Measurements from ENCODE around the gene SLC5A2. TPM values are rescaled to one million over a fixed set of nuclear protein-coding genes. Genes with fewer than 3 reads are reported as not detected.
"Not testable (repeated sequence)": the region's sequence is repeated elsewhere in the genome, so short reads cannot be mapped to it uniquely, and the experiment has no call there.

The SLC5A2 gene
- polyA plus RNA-seq (2013, experiment 1 of 4): not detected
- not detected for polyA plus RNA-seq (2013, experiment 2 of 4)
- polyA plus RNA-seq (2013, experiment 3 of 4): not detected
- not detected for polyA plus RNA-seq (2013, experiment 4 of 4)

GRCh38 chr16:31483081-31483480 is at the start of gene SLC5A2:
TSS of gene SLC5A2 (plus strand) at chr16:31483123. CDS start at chr16:31483137, 14 bp downstream.
- Histone ChIP-seq H3K4me1 (ENCODE audit: control insufficient read depth, insufficient read depth, low read length) (peaks cover 5% of the 10 kb centered on the region), H3K4me3 (ENCODE audit: insufficient read depth, low read depth, low read length) (no peak within 1 kb of the TSS), H3K27me3 (ENCODE audit: control insufficient read depth, insufficient read depth, low read length, poor library complexity, severe bottlenecking) (peaks cover 65% of the 10 kb centered on the region), H3K27ac (ENCODE audit: insufficient read depth, low read depth, low read length, poor library complexity, severe bottlenecking) (no peak within 1 kb of the TSS), H3K36me3 (ENCODE audit: control insufficient read depth, insufficient read depth, low read length) (no peaks in the 10 kb centered on the region), H3K9me3 (ENCODE audit: control insufficient read depth, low read length) (no peaks in the 10 kb centered on the region)
- 90 to 92% methylated on average over 4 of the region's 4 CpGs for WGBS, 2 experiments

DNA sequence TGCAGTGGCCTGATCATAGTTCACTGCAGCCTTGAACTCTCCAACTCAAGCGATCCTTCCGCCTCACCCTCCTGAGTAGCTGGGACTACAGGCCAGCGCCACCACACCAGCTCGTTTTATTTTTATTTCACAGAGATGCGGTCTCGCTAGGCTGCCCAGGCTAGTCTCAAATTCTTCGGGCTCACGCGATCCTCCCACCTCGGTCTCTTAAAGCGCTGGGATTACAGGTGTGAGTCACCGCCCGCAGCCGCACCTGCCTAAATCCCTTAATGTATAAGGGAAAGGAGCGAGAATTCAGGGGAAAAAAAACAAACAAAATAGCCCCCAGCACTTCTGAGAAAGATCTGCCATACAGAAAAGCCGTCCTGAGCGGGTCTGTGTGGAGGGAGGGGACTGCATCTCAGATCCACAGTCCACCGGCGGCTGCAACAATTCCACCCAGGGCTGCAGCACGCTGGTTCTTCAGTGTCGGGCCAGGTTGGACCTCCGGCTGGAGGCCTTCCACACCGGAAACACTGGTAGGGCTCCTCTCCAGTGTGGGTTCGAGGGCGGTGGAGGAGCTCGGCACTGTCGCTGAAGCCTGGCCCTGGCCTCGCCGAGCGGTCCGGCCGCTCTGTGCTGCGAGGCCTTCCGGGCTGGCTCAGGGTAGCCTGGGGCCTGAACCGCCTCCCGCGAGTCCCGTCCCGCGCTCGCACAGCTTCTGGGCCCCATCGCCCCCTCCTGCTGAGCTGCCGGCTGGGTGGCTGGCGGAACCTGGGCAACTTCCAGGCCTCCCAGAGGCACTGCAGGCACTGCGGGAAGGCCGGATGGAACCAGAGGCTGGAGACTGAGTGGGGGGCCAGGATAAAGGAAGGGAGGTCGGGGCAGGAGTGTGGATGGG is 47.3 kb upstream of the SLC5A2 start:
- Histone ChIP-seq H3K9me3 (ENCODE audit: control insufficient read depth, low read length) (no peaks in the 10 kb centered on the region), H3K36me3 (ENCODE audit: control insufficient read depth, insufficient read depth, low read length) (no peaks in the 10 kb centered on the region), H3K27me3 (ENCODE audit: control insufficient read depth, insufficient read depth, low read length, poor library complexity, severe bottlenecking) (no peaks in the 10 kb centered on the region), H3K4me1 (ENCODE audit: control insufficient read depth, insufficient read depth, low read length) (no peaks in the 10 kb centered on the region), H3K27ac (ENCODE audit: insufficient read depth, low read depth, low read length, poor library complexity, severe bottlenecking) (no peak overlapping the region), H3K4me3 (ENCODE audit: insufficient read depth, low read depth, low read length) (no peak overlapping the region)
- 93 to 94% methylated on average over 47 of the region's 47 CpGs for WGBS, 2 experiments

GRCh38 chr16:31436221-31437045 is 46.5 kb upstream of the SLC5A2 start:
- Histone ChIP-seq H3K27ac (ENCODE audit: insufficient read depth, low read depth, low read length, poor library complexity, severe bottlenecking) (no peak overlapping the region), H3K9me3 (ENCODE audit: control insufficient read depth, low read length) (no peaks in the 10 kb centered on the region), H3K4me1 (ENCODE audit: control insufficient read depth, insufficient read depth, low read length) (no peaks in the 10 kb centered on the region), H3K27me3 (ENCODE audit: control insufficient read depth, insufficient read depth, low read length, poor library complexity, severe bottlenecking) (no peaks in the 10 kb centered on the region), H3K36me3 (ENCODE audit: control insufficient read depth, insufficient read depth, low read length) (no peaks in the 10 kb centered on the region), H3K4me3 (ENCODE audit: insufficient read depth, low read depth, low read length) (no peak overlapping the region)
- WGBS, 2 experiments: 94% methylated on average over 44 of the region's 44 CpGs

DNA sequence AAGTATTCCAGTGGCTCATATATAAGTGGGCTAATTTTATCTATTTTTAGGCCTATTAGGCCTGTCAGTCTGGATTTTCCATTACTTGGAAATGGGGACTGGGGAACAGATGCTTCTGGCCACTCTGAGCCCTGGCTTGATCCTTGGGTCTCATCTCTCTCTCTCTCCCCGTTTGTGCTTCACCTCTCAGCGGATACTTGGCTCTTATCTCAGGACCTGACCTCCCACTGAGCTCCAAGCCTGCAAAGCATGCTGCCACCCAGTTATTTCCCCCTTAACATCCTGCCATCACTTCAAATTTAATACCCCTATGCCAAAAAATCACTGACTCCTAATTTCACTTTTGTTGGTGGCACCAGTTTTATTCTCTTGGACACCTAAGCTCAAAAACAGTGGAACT is 44.5 kb upstream of the SLC5A2 start:
- no peaks in the 10 kb centered on the region for H3K4me1 ChIP-seq (ENCODE audit: control insufficient read depth, insufficient read depth, low read length)
- no peaks in the 10 kb centered on the region for H3K9me3 ChIP-seq (ENCODE audit: control insufficient read depth, low read length)
- no peaks in the 10 kb centered on the region for H3K36me3 ChIP-seq (ENCODE audit: control insufficient read depth, insufficient read depth, low read length)
- 52 to 60% methylated on average over 2 of the region's 2 CpGs for WGBS, 2 experiments
- no peaks in the 10 kb centered on the region for H3K27me3 ChIP-seq (ENCODE audit: control insufficient read depth, insufficient read depth, low read length, poor library complexity, severe bottlenecking)
- no peak overlapping the region for H3K4me3 ChIP-seq (ENCODE audit: insufficient read depth, low read depth, low read length)
- H3K27ac ChIP-seq (ENCODE audit: insufficient read depth, low read depth, low read length, poor library complexity, severe bottlenecking): no peak overlapping the region

- H3K27me3 ChIP-seq (ENCODE audit: control insufficient read depth, insufficient read depth, low read length, poor library complexity, severe bottlenecking); H3K27ac ChIP-seq (ENCODE audit: insufficient read depth, low read depth, low read length, poor library complexity, severe bottlenecking); H3K4me3 ChIP-seq (ENCODE audit: insufficient read depth, low read depth, low read length); H3K4me1 ChIP-seq (ENCODE audit: control insufficient read depth, insufficient read depth, low read length); H3K36me3 ChIP-seq (ENCODE audit: control insufficient read depth, insufficient read depth, low read length); H3K9me3 ChIP-seq (ENCODE audit: control insufficient read depth, low read length): not testable (repeated sequence)
- WGBS, 2 experiments: 77 to 93% methylated on average over 2 to 3 of the region's 4 CpGs
These were observed 43.9 kb upstream of the SLC5A2 start for GRCh38 chr16:31439023-31439422.

- no peaks in the 10 kb centered on the region for H3K9me3 ChIP-seq (ENCODE audit: control insufficient read depth, low read length)
- H3K27ac ChIP-seq (ENCODE audit: insufficient read depth, low read depth, low read length, poor library complexity, severe bottlenecking): no peak overlapping the region
- H3K27me3 ChIP-seq (ENCODE audit: control insufficient read depth, insufficient read depth, low read length, poor library complexity, severe bottlenecking): no peaks in the 10 kb centered on the region
- H3K4me1 ChIP-seq (ENCODE audit: control insufficient read depth, insufficient read depth, low read length): no peaks in the 10 kb centered on the region
- 95% methylated on average over 3 of the region's 3 CpGs; no CpG with 5 or more reads in 1 of the 2 experiments for WGBS, 2 experiments
- no peak overlapping the region for H3K4me3 ChIP-seq (ENCODE audit: insufficient read depth, low read depth, low read length)
- H3K36me3 ChIP-seq (ENCODE audit: control insufficient read depth, insufficient read depth, low read length): no peaks in the 10 kb centered on the region
These were observed 43.4 kb upstream of the SLC5A2 start for GRCh38 chr16:31439519-31439918.

DNA sequence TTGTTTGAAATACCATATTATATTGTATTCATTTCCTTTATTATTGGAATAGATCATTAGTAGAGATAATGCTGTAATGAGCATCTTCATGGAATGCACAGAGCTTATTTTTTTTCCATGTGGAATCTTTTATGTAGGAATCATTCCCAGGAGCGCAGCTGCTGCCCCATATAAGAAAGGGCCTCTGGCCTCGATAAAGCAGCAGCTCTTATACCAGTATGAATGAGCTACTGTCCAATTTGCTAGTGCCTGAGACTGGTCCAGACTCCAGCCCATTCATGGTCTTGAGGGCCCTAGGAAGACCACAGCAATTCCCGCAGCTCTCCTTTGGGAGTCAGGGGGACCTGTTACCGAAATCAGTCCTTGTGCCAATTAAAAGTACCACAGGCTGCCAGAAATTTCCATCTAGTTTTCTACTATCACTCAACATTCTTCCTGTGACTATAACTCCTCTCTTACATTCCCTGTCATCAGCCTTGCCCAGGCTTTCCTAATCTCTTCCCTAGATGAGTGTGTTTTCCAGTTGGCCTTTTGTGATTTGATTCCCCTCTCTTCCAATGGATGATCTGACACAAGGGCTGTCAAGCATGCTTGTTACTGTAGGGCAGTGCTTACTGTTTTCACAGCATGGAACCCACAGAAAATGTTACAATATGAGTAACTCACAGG is 42.3 kb upstream of the SLC5A2 start:
- no peaks in the 10 kb centered on the region for H3K36me3 ChIP-seq (ENCODE audit: control insufficient read depth, insufficient read depth, low read length)

GRCh38 chr16:31441956-31442355 is 41.0 kb upstream of the SLC5A2 start:
- H3K9me3 ChIP-seq (ENCODE audit: control insufficient read depth, low read length): no peaks in the 10 kb centered on the region

More for the DNA sequence above, 42.3 kb upstream of the SLC5A2 start:
- WGBS, 2 experiments: 91% methylated on average over 4 of the region's 4 CpGs
- no peak overlapping the region for H3K4me3 ChIP-seq (ENCODE audit: insufficient read depth, low read depth, low read length)
- H3K9me3 ChIP-seq (ENCODE audit: control insufficient read depth, low read length): no peaks in the 10 kb centered on the region
- no peaks in the 10 kb centered on the region for H3K4me1 ChIP-seq (ENCODE audit: control insufficient read depth, insufficient read depth, low read length)
- no peaks in the 10 kb centered on the region for H3K27me3 ChIP-seq (ENCODE audit: control insufficient read depth, insufficient read depth, low read length, poor library complexity, severe bottlenecking)
- no peak overlapping the region for H3K27ac ChIP-seq (ENCODE audit: insufficient read depth, low read depth, low read length, poor library complexity, severe bottlenecking)

GRCh38 chr16:31445931-31446330 is 37.0 kb upstream of the SLC5A2 start:
- not testable (repeated sequence) for H3K9me3 ChIP-seq (ENCODE audit: control insufficient read depth, low read length); H3K4me1 ChIP-seq (ENCODE audit: control insufficient read depth, insufficient read depth, low read length); H3K36me3 ChIP-seq (ENCODE audit: control insufficient read depth, insufficient read depth, low read length); H3K4me3 ChIP-seq (ENCODE audit: insufficient read depth, low read depth, low read length); H3K27me3 ChIP-seq (ENCODE audit: control insufficient read depth, insufficient read depth, low read length, poor library complexity, severe bottlenecking); H3K27ac ChIP-seq (ENCODE audit: insufficient read depth, low read depth, low read length, poor library complexity, severe bottlenecking)
- WGBS, 2 experiments: 92 to 96% methylated on average over 6 of the region's 6 CpGs

More at GRCh38 chr16:31441956-31442355, 41.0 kb upstream of the SLC5A2 start:
- no peaks in the 10 kb centered on the region for H3K4me1 ChIP-seq (ENCODE audit: control insufficient read depth, insufficient read depth, low read length)
- no peaks in the 10 kb centered on the region for H3K36me3 ChIP-seq (ENCODE audit: control insufficient read depth, insufficient read depth, low read length)
- no peak overlapping the region for H3K4me3 ChIP-seq (ENCODE audit: insufficient read depth, low read depth, low read length)
- H3K27ac ChIP-seq (ENCODE audit: insufficient read depth, low read depth, low read length, poor library complexity, severe bottlenecking): no peak overlapping the region
- 92 to 96% methylated on average over 29 of the region's 34 CpGs for whole genome bisulfite sequencing, 2 experiments
- no peaks in the 10 kb centered on the region for H3K27me3 ChIP-seq (ENCODE audit: control insufficient read depth, insufficient read depth, low read length, poor library complexity, severe bottlenecking)
